H7 (cell line): Measurements from ENCODE around the gene SLC2A8. TPM values are rescaled to one million over a fixed set of nuclear protein-coding genes. Genes with fewer than 3 reads are reported as not detected.

Source experiments
- DNase-seq: peaks from one replicate; pipeline ENCODE4 v3.0.0; 2012
- H3K27me3 ChIP-seq: 2 replicates; pipeline ENCODE4 v1.6.0; 2011; ENCODE audit warnings: mild to moderate bottlenecking, low read length; ENCODE audit not compliant: control insufficient read depth, insufficient read depth
- H3K36me3 ChIP-seq: replicated peaks from 2 replicates; pipeline ENCODE4 v1.5.1; 2011; ENCODE audit warnings: low read length; ENCODE audit not compliant: control insufficient read depth, insufficient read depth
- H3K4me3 ChIP-seq: 2 replicates; pipeline ENCODE4 v1.5.1; 2011; ENCODE audit warnings: low read depth, mild to moderate bottlenecking, control low read depth, low read length, moderate library complexity; ENCODE audit not compliant: insufficient read depth
- total RNA-seq: library from RNA; depleted of rRNA; stranded (reverse); fragments of >200 nt; shearing (Covaris generic); gene quantifications from 2 replicates; pipeline ENCODE4 v1.2.3, GENCODE V29; 2014

Gene SLC2A8
- total RNA-seq, 1 experiment from 2014 or later = 23.3 TPM

GRCh38 chr9:127389381-127390247 lies 7.4 kb upstream of the SLC2A8 start:
- Histone ChIP-seq H3K27me3 (no peaks in the 10 kb centered on the region), H3K36me3 (no peaks in the 10 kb centered on the region), H3K4me3 (no peak overlapping the region)
- DNase-seq = no peak

- DNase-seq = no peak
- Histone ChIP-seq H3K36me3 (no peaks in the 10 kb centered on the region), H3K4me3 (no peak overlapping the region), H3K27me3 (no peaks in the 10 kb centered on the region; the same call in 1 of the 2 replicates)
Observed at GRCh38 chr9:127390248-127390545, 6.8 kb upstream of the SLC2A8 start.

- Histone ChIP-seq H3K4me3 (no peak overlapping the region), H3K36me3 (no peaks in the 10 kb centered on the region), H3K27me3 (no peaks in the 10 kb centered on the region; the same call in 1 of the 2 replicates)
- DNase-seq = no peak
Observed at GRCh38 chr9:127390563-127390962, 6.4 kb upstream of the SLC2A8 start.

- H3K4me3 ChIP-seq = no peak overlapping the region
- peaks cover 1% of the 10 kb centered on the region; the same call in 1 of the 2 replicates for H3K27me3 ChIP-seq
- no peaks in the 10 kb centered on the region for H3K36me3 ChIP-seq
- no peak for DNase-seq
Observed at GRCh38 chr9:127392166-127392565, 4.8 kb upstream of the SLC2A8 start.

GRCh38 chr9:127392976-127393375 lies 4.0 kb upstream of the SLC2A8 start:
- Histone ChIP-seq H3K4me3 (no peak overlapping the region), H3K27me3 (peaks cover 3% of the 10 kb centered on the region; the same call in 1 of the 2 replicates), H3K36me3 (no peaks in the 10 kb centered on the region)
- no peak for DNase-seq

GRCh38 chr9:127393645-127394044 lies 3.3 kb upstream of the SLC2A8 start:
- Histone ChIP-seq H3K4me3 (no peak overlapping the region), H3K36me3 (no peaks in the 10 kb centered on the region), H3K27me3 (peaks cover 6% of the 10 kb centered on the region; the same call in 1 of the 2 replicates)
- no peak for DNase-seq

GRCh38 chr9:127395497-127396252 lies 1.3 kb upstream of the SLC2A8 start:
- H3K27me3 ChIP-seq = peaks cover 6% of the 10 kb centered on the region; the same call in 1 of the 2 replicates
- peaks cover 2% of the 10 kb centered on the region for H3K36me3 ChIP-seq
- peak; percentile 25 for DNase-seq
- H3K4me3 ChIP-seq = peak overlapping the region; percentile 62; the same call in 1 of the 2 replicates

- DNase-seq = no peak
- Histone ChIP-seq H3K36me3 (peaks cover 2% of the 10 kb centered on the region), H3K27me3 (peaks cover 6% of the 10 kb centered on the region; the same call in 1 of the 2 replicates), H3K4me3 (peak overlapping the region; percentile 62)
Observed at GRCh38 chr9:127396253-127396807, 639 bp upstream of the SLC2A8 start.

- DNase-seq = peak; percentile 82
- peaks cover 2% of the 10 kb centered on the region for H3K36me3 ChIP-seq
Observed at GRCh38 chr9:127397646-127398274, 791 bp downstream of the SLC2A8 start.

GRCh38 chr9:127398275-127398647 lies 1.3 kb downstream of the SLC2A8 start:
- H3K27me3 ChIP-seq = peaks cover 6% of the 10 kb centered on the region; the same call in 1 of the 2 replicates
- DNase-seq = no peak
- H3K36me3 ChIP-seq = peaks cover 2% of the 10 kb centered on the region
- H3K4me3 ChIP-seq = peak overlapping the region; percentile 65

More at GRCh38 chr9:127397646-127398274, 791 bp downstream of the SLC2A8 start:
- Histone ChIP-seq H3K27me3 (peaks cover 6% of the 10 kb centered on the region; the same call in 1 of the 2 replicates), H3K4me3 (peak overlapping the region; percentile 65)

GRCh38 chr9:127398715-127399400 lies 1.9 kb downstream of the SLC2A8 start:
- Histone ChIP-seq H3K27me3 (peaks cover 6% of the 10 kb centered on the region; the same call in 1 of the 2 replicates), H3K4me3 (no peak overlapping the region), H3K36me3 (peaks cover 2% of the 10 kb centered on the region)
- DNase-seq = no peak

- H3K4me3 ChIP-seq = no peak overlapping the region
- H3K36me3 ChIP-seq = peaks cover 6% of the 10 kb centered on the region
- H3K27me3 ChIP-seq = peaks cover 6% of the 10 kb centered on the region; the same call in 1 of the 2 replicates
- no peak for DNase-seq
Observed at GRCh38 chr9:127399736-127400269, 2.8 kb downstream of the SLC2A8 start.

- Histone ChIP-seq H3K4me3 (no peak overlapping the region), H3K27me3 (peaks cover 5% of the 10 kb centered on the region; the same call in 1 of the 2 replicates), H3K36me3 (peaks cover 6% of the 10 kb centered on the region)
- DNase-seq = no peak
Observed at GRCh38 chr9:127402401-127403090, 5.6 kb downstream of the SLC2A8 start.
